Thyroid gland (tissue), 4 donors: ENCODE results near the gene TMSB10.

ENCODE experiments used
- POLR2A ChIP-seq, 2 donors: fragments of 450-650 bp; IDR thresholded peaks; one replicate each; pipeline ENCODE4 v1.6.1; 2017; ENCODE audit warnings: antibody characterized with exemption in 2 of 2, mild to moderate bottlenecking in 2 of 2, moderate library complexity in 1 of 2
- TF ChIP-seq, protein P1 (sequence below), 6 experiments: fragments of 200-600 bp in 3 of 6; fragments of 450-650 bp in 3 of 6; sonication (generic) in 3 of 6; IDR thresholded peaks; one replicate each; pipeline ENCODE4 v1.5.1; 2016 to 2019; ENCODE audit warnings: antibody characterized with exemption in 6 of 6, mild to moderate bottlenecking in 2 of 6, inconsistent platforms in 1 of 6, moderate library complexity in 1 of 6

DNA sequence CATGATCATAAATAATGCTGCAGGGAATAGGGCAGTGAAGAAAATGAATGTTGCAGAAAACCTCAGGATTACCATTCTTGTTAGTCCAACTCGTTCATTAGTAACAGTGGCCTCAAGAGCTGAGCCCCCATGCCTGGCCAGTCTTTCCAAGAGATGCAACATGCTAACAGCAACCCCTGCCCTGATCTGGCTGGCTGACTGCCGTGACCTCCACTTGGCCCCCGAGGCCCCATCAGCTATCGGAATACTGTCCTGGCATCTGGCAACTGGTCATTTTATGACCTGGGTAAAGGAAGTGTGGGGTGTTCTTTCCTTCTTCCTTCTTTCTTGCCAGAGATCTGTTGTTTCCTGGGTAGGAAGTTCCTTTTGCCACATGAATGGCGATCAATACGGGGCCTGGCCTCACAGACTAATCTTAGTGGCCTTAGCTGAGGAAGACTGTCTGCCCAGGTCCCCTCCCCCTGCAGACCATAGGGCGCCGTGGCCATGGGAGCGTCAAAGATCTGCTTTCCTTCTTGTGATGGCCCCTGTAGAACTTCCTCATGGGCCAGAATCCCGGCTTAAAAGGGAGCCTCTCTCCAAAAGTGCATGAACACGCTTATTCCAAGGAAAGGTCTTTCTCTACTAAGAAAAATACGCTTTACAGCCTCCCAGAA lies 14.0 kb upstream of the TMSB10 start:
- TF ChIP-seq, protein P1, sequence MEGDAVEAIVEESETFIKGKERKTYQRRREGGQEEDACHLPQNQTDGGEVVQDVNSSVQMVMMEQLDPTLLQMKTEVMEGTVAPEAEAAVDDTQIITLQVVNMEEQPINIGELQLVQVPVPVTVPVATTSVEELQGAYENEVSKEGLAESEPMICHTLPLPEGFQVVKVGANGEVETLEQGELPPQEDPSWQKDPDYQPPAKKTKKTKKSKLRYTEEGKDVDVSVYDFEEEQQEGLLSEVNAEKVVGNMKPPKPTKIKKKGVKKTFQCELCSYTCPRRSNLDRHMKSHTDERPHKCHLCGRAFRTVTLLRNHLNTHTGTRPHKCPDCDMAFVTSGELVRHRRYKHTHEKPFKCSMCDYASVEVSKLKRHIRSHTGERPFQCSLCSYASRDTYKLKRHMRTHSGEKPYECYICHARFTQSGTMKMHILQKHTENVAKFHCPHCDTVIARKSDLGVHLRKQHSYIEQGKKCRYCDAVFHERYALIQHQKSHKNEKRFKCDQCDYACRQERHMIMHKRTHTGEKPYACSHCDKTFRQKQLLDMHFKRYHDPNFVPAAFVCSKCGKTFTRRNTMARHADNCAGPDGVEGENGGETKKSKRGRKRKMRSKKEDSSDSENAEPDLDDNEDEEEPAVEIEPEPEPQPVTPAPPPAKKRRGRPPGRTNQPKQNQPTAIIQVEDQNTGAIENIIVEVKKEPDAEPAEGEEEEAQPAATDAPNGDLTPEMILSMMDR (IDR thresholded peaks at IDR 0.05), result no peak
- no peak for TF ChIP-seq POLR2A (IDR thresholded peaks at IDR 0.05)
